Fibroblast of skin of right quadriceps (primary cell): Measurements from ENCODE around the gene ISOC1.

Source experiments
- DNase-seq: peaks from one replicate; pipeline ENCODE4 v3.0.0-alpha.2; 2013

Gene ISOC1

DNA sequence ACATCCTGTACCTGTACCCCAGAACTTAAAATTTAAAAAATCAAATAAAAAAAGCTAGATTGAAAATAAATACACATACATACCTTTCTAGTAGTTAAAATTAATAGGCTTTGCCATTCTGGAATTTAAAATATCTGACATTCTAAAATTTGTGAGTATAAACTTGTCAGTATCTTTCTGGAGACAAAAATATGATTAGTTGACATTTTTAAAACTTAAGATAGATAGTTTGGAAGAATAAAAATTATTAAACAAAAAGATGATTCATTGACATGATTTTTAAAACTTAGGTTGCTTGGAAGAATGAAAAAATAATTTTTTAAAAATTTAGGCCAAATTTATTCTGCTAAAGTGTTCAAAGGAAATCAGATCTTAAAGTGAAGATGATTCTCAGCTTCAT, 43.1 kb downstream of the ISOC1 start:
- DNase-seq = no peak

DNA sequence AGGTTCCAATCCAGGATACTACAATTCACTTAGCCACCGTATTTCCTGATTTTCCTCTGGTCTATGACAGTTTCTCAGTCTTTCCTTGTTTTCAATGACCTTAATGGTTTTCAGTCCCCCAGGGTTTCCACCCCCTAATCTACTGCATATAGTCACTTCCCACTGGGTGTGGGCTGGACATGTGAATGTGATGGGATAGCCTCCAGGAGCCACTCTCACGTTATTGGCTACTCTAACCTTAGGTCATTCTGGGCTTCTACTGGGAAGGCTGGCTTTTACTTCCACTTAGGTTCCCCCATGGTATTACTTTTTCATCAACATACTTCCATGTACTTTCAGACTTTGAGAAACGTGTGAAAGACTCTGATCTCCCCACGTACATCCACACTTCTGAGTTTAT, 46.5 kb downstream of the ISOC1 start:
- DNase-seq = no peak

DNA sequence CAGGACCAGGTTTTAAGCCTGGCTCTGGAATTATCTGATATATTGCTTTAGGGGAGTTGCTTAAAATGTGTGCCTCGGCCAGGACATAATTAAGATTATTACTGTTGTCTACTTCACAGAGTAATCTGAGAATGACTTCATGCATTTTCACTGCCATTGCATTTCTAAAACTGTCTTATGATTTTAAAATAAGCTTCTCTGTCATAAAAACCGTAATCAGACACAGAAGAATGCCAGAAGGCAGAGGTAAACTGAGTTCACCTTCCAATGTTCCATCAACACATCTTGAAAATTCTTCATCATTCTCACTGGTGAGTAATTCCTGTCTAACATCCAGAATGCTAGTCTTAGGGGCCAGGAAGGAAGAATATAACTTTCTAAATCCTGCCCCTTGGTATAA, 47.1 kb downstream of the ISOC1 start:
- DNase-seq = no peak

DNA sequence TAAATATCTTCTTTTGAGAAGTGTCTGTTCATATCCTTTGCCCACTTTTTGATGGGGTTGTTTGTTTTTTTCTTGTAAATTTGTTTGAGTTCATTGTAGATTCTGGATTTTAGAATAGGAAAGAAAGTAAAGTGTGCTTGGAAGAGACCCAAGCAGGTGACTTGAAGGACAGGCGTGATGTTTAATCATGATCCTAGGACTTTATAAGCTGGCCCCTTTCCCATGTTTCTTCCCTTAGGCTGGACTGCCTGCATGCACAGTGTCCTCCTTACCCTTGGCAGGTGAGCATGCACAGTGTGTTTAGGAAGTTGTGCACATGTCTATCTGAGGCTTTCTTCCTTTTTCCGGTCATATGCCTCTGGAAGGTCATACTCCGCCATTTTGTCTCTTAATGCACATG, 61.3 kb downstream of the ISOC1 start:
- DNase-seq = no peak

DNA sequence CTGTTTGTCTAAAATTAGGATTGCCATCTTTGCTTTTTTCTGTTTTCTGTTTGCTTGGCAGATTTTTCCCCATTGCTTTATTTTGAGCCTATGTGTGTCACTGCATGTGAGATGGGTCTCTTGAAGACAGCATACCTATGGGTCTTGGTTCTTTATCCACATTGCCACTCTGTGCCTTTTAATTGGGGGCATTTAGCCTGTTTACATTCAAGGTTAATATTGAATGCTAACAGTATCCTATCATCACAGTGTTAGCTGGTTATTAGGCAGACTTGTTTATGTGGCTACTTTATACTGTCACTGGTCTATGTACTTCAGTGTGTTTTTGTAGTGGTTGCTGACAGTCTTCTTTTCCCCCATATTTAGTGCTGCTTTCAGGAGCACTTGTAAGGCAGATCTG, 67.3 kb downstream of the ISOC1 start:
- no peak for DNase-seq
